Gastrocnemius medialis (tissue), 4 donors: ENCODE data around the gene CNGB1. TPM values are rescaled to one million over a fixed set of nuclear protein-coding genes. Genes with fewer than 3 reads are reported as not detected.

Experiments
- ATAC-seq, 2 donors: fragments of 150-250 bp; one replicate each; pipeline ENCODE4 v1.9.1; 2016
- DNase-seq, 2 donors: peaks; one replicate each; pipeline ENCODE4 v3.0.0-alpha.2; 2019
- H3K27ac ChIP-seq, 4 donors: fragments of 200-600 bp; sonication (generic); 1 replicate in 1 of 4; 2 replicates in 3 of 4; pipeline ENCODE4 v1.5.1; 2016 to 2018; ENCODE audit warnings: mild to moderate bottlenecking in 2 of 4, moderate library complexity in 1 of 4
- H3K27me3 ChIP-seq, 3 donors: fragments of 200-600 bp; sonication (generic) in 2 of 3; 1 replicate in 1 of 3; 2 replicates in 2 of 3; pipeline versions ENCODE4 v1.5.1 to v1.6.0; 2016 to 2019; ENCODE audit warnings: mild to moderate bottlenecking in 1 of 3, moderate library complexity in 1 of 3
- H3K36me3 ChIP-seq, 2 donors: fragments of 200-600 bp; sonication (generic) in 1 of 2; one replicate each; pipeline ENCODE4 v1.5.1; 2017 to 2018
- H3K4me1 ChIP-seq, 2 donors: fragments of 200-600 bp; sonication (generic) in 1 of 2; one replicate each; pipeline ENCODE4 v1.5.1; 2016 to 2017; ENCODE audit warnings: mild to moderate bottlenecking in 2 of 2
- H3K4me3 ChIP-seq, 4 donors: fragments of 200-600 bp; sonication (generic) in 3 of 4; 1 replicate in 1 of 4; 2 replicates in 3 of 4; pipeline ENCODE4 v1.5.1; 2016 to 2019; ENCODE audit warnings: mild to moderate bottlenecking in 2 of 4
- H3K9me3 ChIP-seq, 3 donors: fragments of 200-600 bp; sonication (generic) in 2 of 3; 1 replicate in 1 of 3; 2 replicates in 2 of 3; pipeline ENCODE4 v1.5.1; 2016 to 2019
- POLR2A ChIP-seq, 2 donors: fragments of 450-650 bp; IDR thresholded peaks; one replicate each; pipeline ENCODE4 v1.6.1; 2017; ENCODE audit warnings: antibody characterized with exemption in 2 of 2, mild to moderate bottlenecking in 2 of 2, moderate library complexity in 2 of 2
- in situ Hi-C, 4 donors: fragments of 200-750 bp; cut with MboI; loops; one replicate each; pipeline versions ENCODE4 v1.15.0 to v1.8.0; 2017; ENCODE audit warnings: low sequenced_read_pairs in 4 of 4
- intact Hi-C: fragments of 100-400 bp; cut with DNase I; formaldehyde crosslinking; loops from one replicate; pipeline ENCODE4 v1.15.1; 2023; ENCODE audit warnings: low total_unique reads
- total RNA-seq, 4 donors: library from RNA; depleted of rRNA; stranded (reverse); fragments of >200 nt; gene quantifications; one replicate each; pipeline versions ENCODE4 v1.1.0 to v1.2.3, GENCODE V29; 2016
- TF ChIP-seq, protein P1 (sequence below), 5 experiments: fragments of 450-650 bp in 3 of 5; fragments of 200-600 bp in 2 of 5; sonication (generic) in 2 of 5; IDR thresholded peaks in 4 of 5; conservative IDR thresholded peaks in 1 of 5; 1 replicate in 4 of 5; 2 replicates in 1 of 5; pipeline ENCODE4 v1.5.1; 2016 to 2019; ENCODE audit warnings: antibody characterized with exemption in 5 of 5, mild to moderate bottlenecking in 3 of 5, moderate library complexity in 3 of 5

CNGB1 gene
- total RNA-seq, 4 donors from 2014 or later: not detected

- Histone ChIP-seq H3K36me3 (no peaks in the 10 kb centered on the region), H3K4me3 (no peak overlapping the region), H3K27ac (no peak overlapping the region), H3K27me3 (peaks cover 0 to 7% (median 4%) of the 10 kb centered on the region in 3 donors), H3K4me1 (no peaks in the 10 kb centered on the region), H3K9me3 (no peaks in the 10 kb centered on the region)
- TF ChIP-seq POLR2A (IDR thresholded peaks at IDR 0.05): no peak
- TF ChIP-seq, protein P1, sequence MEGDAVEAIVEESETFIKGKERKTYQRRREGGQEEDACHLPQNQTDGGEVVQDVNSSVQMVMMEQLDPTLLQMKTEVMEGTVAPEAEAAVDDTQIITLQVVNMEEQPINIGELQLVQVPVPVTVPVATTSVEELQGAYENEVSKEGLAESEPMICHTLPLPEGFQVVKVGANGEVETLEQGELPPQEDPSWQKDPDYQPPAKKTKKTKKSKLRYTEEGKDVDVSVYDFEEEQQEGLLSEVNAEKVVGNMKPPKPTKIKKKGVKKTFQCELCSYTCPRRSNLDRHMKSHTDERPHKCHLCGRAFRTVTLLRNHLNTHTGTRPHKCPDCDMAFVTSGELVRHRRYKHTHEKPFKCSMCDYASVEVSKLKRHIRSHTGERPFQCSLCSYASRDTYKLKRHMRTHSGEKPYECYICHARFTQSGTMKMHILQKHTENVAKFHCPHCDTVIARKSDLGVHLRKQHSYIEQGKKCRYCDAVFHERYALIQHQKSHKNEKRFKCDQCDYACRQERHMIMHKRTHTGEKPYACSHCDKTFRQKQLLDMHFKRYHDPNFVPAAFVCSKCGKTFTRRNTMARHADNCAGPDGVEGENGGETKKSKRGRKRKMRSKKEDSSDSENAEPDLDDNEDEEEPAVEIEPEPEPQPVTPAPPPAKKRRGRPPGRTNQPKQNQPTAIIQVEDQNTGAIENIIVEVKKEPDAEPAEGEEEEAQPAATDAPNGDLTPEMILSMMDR (IDR thresholded peaks at IDR 0.05 in 4 of 5, conservative IDR thresholded peaks at IDR 0.05 in 1 of 5): no peak
- DNase-seq (no peak), ATAC-seq (no peak)
- in situ Hi-C loops: loop anchor here in 1 of 4 donors (25.0 kb wide), 1 partner anchor 284 kb away; no protein-coding TSS in a partner anchor
- intact Hi-C loops: no loop called here
These were observed 99.5 kb downstream of the CNGB1 start for GRCh38 chr16:57871456-57871855.

GRCh38 chr16:57870753-57871454, 100.0 kb downstream of the CNGB1 start:
- intact Hi-C loops: no loop called here
- ATAC-seq (no peak), DNase-seq (no peak)
- in situ Hi-C loops: loop anchor here in 1 of 4 donors (25.0 kb wide), 1 partner anchor 284 kb away; no protein-coding TSS in a partner anchor
- no peak for TF ChIP-seq POLR2A (IDR thresholded peaks at IDR 0.05)
- TF ChIP-seq, protein P1 (IDR thresholded peaks at IDR 0.05 in 4 of 5, conservative IDR thresholded peaks at IDR 0.05 in 1 of 5): no peak
- Histone ChIP-seq H3K27me3 (peaks cover 0 to 7% (median 4%) of the 10 kb centered on the region in 3 donors), H3K9me3 (no peaks in the 10 kb centered on the region), H3K27ac (no peak overlapping the region), H3K4me1 (no peaks in the 10 kb centered on the region), H3K4me3 (no peak overlapping the region), H3K36me3 (no peaks in the 10 kb centered on the region)

- H3K4me1 ChIP-seq: no peaks in the 10 kb centered on the region
- intact Hi-C loops: no loop called here
- DNase-seq (no peak), ATAC-seq (no peak)
- peaks cover 0 to 4% (median 3%) of the 10 kb centered on the region in 3 donors for H3K27me3 ChIP-seq
- H3K27ac ChIP-seq: no peak overlapping the region
- H3K36me3 ChIP-seq: no peaks in the 10 kb centered on the region
- TF ChIP-seq, protein P1 (IDR thresholded peaks at IDR 0.05 in 4 of 5, conservative IDR thresholded peaks at IDR 0.05 in 1 of 5): no peak
- no peak for TF ChIP-seq POLR2A (IDR thresholded peaks at IDR 0.05)
- H3K9me3 ChIP-seq: no peaks in the 10 kb centered on the region
- in situ Hi-C loops: loop anchor here in 2 of 4 donors (5.0 to 25.0 kb wide), 3 partner anchors 92 to 282 kb away; no protein-coding TSS in a partner anchor
- no peak overlapping the region for H3K4me3 ChIP-seq
These were observed 101.9 kb downstream of the CNGB1 start for GRCh38 chr16:57868913-57869520.

DNA sequence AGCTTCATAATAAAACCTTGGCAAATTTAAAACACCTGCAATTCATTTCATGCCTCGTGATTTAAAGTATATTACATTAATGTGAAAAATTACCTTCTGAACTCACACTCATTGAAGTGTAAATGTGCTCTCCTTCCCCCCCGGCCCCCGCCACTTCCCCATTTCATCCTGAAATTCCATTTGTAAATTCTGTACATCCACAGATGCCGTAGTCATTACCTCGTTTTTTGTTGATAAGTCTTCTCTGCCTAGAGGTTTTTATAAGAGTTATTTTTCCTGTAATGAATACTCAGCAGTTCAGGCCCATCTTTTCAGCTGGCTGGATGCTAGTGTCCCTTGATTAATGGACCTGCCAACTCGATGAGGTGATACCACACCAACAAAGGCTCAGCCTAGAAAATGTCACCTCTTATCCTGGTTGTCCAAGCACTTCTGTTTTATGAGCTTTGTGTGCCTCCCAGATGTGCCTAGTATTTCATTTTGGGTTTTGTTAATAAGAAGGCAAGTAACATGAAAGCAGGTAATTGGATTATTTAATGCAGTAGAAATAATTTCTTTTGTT, 103.8 kb downstream of the CNGB1 start:
- in situ Hi-C loops (loop anchor here in 2 of 4 donors (5.0 to 25.0 kb wide), 3 partner anchors 90 to 280 kb away; no protein-coding TSS in a partner anchor), intact Hi-C loops (no loop called here)
- no peaks in the 10 kb centered on the region for H3K27me3 ChIP-seq
- no peak for DNase-seq
- H3K27ac ChIP-seq: no peak overlapping the region
- no peak for ATAC-seq
- no peaks in the 10 kb centered on the region for H3K36me3 ChIP-seq
- H3K4me3 ChIP-seq: no peak overlapping the region
- no peak for TF ChIP-seq POLR2A (IDR thresholded peaks at IDR 0.05)
- TF ChIP-seq, protein P1 (IDR thresholded peaks at IDR 0.05 in 4 of 5, conservative IDR thresholded peaks at IDR 0.05 in 1 of 5): no peak
- no peaks in the 10 kb centered on the region for H3K9me3 ChIP-seq
- peaks cover 0 to 8% of the 10 kb centered on the region in 2 donors for H3K4me1 ChIP-seq
